OCI-LY1 (cell line): ENCODE results near the gene ARHGEF39.

Experiments
- H2AFZ ChIP-seq: fragments of 200-600 bp; sonication (generic), shearing (Covaris generic); 2 replicates; pipeline ENCODE4 v1.6.0; 2014; ENCODE audit warnings: antibody characterized with exemption, mild to moderate bottlenecking, low read length
- H3F3A ChIP-seq: fragments of 200-600 bp; sonication (generic), shearing (Covaris generic); 2 replicates; pipeline ENCODE4 v1.6.0; 2014; ENCODE audit warnings: mild to moderate bottlenecking, antibody characterized with exemption, low read length, moderate library complexity; ENCODE audit not compliant: insufficient read depth
- H3K27ac ChIP-seq: fragments of 200-600 bp; sonication (generic); 2 replicates; pipeline ENCODE4 v1.5.1; 2014; ENCODE audit warnings: low read length, mixed run types, mild to moderate bottlenecking, low read depth; ENCODE audit not compliant: poor library complexity, severe bottlenecking
- H3K27me3 ChIP-seq: fragments of 200-600 bp; sonication (generic); 2 replicates; pipeline ENCODE4 v1.6.0; 2014; ENCODE audit warnings: antibody characterized with exemption, mild to moderate bottlenecking, low read length, moderate library complexity; ENCODE audit not compliant: insufficient read depth
- H3K36me3 ChIP-seq: fragments of 200-600 bp; sonication (generic); 2 replicates; pipeline ENCODE4 v1.6.1; 2014; ENCODE audit warnings: mild to moderate bottlenecking, antibody characterized with exemption, low read length, moderate library complexity, mixed read lengths; ENCODE audit not compliant: insufficient read depth
- H3K4me1 ChIP-seq: fragments of 200-600 bp; sonication (generic); 2 replicates; pipeline ENCODE4 v1.5.1; 2014; ENCODE audit warnings: mild to moderate bottlenecking, low read length, moderate library complexity; ENCODE audit not compliant: insufficient read depth, severe bottlenecking
- H3K4me2 ChIP-seq: fragments of 200-600 bp; sonication (generic), shearing (Covaris generic); 2 replicates; pipeline ENCODE4 v1.6.1; 2014; ENCODE audit warnings: low read length
- H3K4me3 ChIP-seq: fragments of 200-600 bp; sonication (generic); 2 replicates; pipeline ENCODE4 v1.5.1; 2014; ENCODE audit warnings: low read length, low read depth, mild to moderate bottlenecking, mixed read lengths; ENCODE audit not compliant: poor library complexity, severe bottlenecking
- H3K79me2 ChIP-seq: fragments of 200-600 bp; shearing (Covaris generic); 2 replicates; pipeline ENCODE4 v1.6.1; 2016; ENCODE audit warnings: mixed run types, low read length, mixed read lengths; ENCODE audit not compliant: insufficient read depth
- H3K9ac ChIP-seq: fragments of 200-600 bp; sonication (generic), shearing (Covaris generic); 2 replicates; pipeline ENCODE4 v1.6.1; 2014; ENCODE audit warnings: mild to moderate bottlenecking, low read length, mixed read lengths
- H3K9me2 ChIP-seq: fragments of 200-600 bp; sonication (generic), shearing (Covaris generic); 2 replicates; pipeline ENCODE4 v1.6.1; 2014; ENCODE audit warnings: low read depth, mild to moderate bottlenecking, low read length, mixed read lengths
- H3K9me3 ChIP-seq: fragments of 200-600 bp; shearing (Covaris generic); 2 replicates; pipeline ENCODE4 v1.6.1; 2014; ENCODE audit warnings: low read length, mixed read lengths
- H4K20me1 ChIP-seq: fragments of 200-600 bp; sonication (generic), shearing (Covaris generic); 2 replicates; pipeline ENCODE4 v1.6.0; 2016; ENCODE audit warnings: mild to moderate bottlenecking, low read length; ENCODE audit not compliant: insufficient read depth
- EZH2 ChIP-seq: fragments of 200-600 bp; sonication (generic), shearing (Covaris generic); IDR thresholded peaks from 2 replicates; pipeline ENCODE4 v1.8.0; 2017; ENCODE audit warnings: borderline replicate concordance, mixed run types, mild to moderate bottlenecking, antibody characterized with exemption, low read length, moderate library complexity, mixed read lengths
- TF ChIP-seq, protein P1 (sequence below): fragments of 200-600 bp; sonication (generic), shearing (Covaris generic); IDR thresholded peaks from 2 replicates; pipeline ENCODE4 v1.5.1; 2017; ENCODE audit warnings: mild to moderate bottlenecking, antibody characterized with exemption, low read length, moderate library complexity, mixed read lengths

Gene ARHGEF39

DNA sequence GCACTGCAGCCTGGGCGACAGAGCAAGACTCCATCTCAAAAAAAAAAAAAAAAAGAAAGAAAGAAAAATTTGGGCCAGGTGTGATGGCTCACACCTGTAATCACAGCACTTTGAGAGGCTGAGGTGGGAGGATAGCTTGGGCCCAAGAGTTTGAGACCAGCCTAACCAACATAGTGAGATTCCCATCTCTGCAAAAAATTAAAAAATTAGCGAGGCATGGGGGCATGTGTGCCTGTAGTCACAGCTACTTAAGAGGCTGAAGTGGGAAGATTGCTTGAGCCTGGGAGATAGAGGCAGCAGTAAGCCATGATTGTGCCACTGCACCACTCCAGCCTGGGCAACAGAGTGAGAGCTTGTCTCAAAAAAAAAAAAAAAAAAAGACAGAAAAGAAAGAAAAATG is 11.4 kb downstream of the ARHGEF39 start:
- H3K79me2 ChIP-seq = no peaks in the 10 kb centered on the region; the same call in 1 of the 2 replicates
- no peaks in the 10 kb centered on the region for H4K20me1 ChIP-seq
- peaks cover under 1% of the 10 kb centered on the region for H3F3A ChIP-seq
- H3K4me1 ChIP-seq = peaks cover 50% of the 10 kb centered on the region
- no peaks in the 10 kb centered on the region for H3K27me3 ChIP-seq
- H3K36me3 ChIP-seq = no peaks in the 10 kb centered on the region
- H2AFZ ChIP-seq = no peak overlapping the region
- H3K9ac ChIP-seq = no peak overlapping the region
- no peaks in the 10 kb centered on the region for H3K9me2 ChIP-seq
- H3K4me3 ChIP-seq = no peak overlapping the region
- TF ChIP-seq, protein P1, sequence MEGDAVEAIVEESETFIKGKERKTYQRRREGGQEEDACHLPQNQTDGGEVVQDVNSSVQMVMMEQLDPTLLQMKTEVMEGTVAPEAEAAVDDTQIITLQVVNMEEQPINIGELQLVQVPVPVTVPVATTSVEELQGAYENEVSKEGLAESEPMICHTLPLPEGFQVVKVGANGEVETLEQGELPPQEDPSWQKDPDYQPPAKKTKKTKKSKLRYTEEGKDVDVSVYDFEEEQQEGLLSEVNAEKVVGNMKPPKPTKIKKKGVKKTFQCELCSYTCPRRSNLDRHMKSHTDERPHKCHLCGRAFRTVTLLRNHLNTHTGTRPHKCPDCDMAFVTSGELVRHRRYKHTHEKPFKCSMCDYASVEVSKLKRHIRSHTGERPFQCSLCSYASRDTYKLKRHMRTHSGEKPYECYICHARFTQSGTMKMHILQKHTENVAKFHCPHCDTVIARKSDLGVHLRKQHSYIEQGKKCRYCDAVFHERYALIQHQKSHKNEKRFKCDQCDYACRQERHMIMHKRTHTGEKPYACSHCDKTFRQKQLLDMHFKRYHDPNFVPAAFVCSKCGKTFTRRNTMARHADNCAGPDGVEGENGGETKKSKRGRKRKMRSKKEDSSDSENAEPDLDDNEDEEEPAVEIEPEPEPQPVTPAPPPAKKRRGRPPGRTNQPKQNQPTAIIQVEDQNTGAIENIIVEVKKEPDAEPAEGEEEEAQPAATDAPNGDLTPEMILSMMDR = no peak
- TF ChIP-seq EZH2 = no peak
- no peaks in the 10 kb centered on the region for H3K9me3 ChIP-seq
- no peak overlapping the region for H3K27ac ChIP-seq
- no peak overlapping the region for H3K4me2 ChIP-seq

DNA sequence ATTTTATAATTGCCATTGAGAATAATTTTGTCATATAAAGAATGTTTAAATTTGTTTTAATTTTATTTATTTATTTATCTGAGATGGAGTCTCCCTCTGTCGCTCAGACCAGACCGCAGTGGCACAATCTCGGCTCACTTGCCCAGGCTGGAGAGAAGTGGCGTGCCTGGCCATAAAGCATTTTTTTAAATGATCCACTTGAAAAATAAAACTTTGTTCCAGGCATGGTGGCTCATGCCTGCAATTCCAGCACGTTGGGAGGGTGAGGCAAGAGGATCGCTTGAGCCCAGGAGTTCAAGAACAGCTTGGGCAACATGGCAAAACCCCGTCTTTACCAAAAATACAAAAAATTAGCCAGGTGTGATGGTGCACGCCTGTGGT is 12.2 kb downstream of the ARHGEF39 start:
- Histone ChIP-seq H3K9me3 (no peaks in the 10 kb centered on the region), H4K20me1 (no peaks in the 10 kb centered on the region), H3F3A (peaks cover 9% of the 10 kb centered on the region), H3K9me2 (no peaks in the 10 kb centered on the region), H3K4me1 (peaks cover 55% of the 10 kb centered on the region), H3K27ac (no peak overlapping the region), H3K36me3 (no peaks in the 10 kb centered on the region), H2AFZ (no peak overlapping the region), H3K4me3 (no peak overlapping the region), H3K9ac (no peak overlapping the region), H3K4me2 (no peak overlapping the region), H3K79me2 (no peaks in the 10 kb centered on the region; the same call in 1 of the 2 replicates), H3K27me3 (no peaks in the 10 kb centered on the region)
- TF ChIP-seq, protein P1 = no peak
- TF ChIP-seq EZH2 = no peak

DNA sequence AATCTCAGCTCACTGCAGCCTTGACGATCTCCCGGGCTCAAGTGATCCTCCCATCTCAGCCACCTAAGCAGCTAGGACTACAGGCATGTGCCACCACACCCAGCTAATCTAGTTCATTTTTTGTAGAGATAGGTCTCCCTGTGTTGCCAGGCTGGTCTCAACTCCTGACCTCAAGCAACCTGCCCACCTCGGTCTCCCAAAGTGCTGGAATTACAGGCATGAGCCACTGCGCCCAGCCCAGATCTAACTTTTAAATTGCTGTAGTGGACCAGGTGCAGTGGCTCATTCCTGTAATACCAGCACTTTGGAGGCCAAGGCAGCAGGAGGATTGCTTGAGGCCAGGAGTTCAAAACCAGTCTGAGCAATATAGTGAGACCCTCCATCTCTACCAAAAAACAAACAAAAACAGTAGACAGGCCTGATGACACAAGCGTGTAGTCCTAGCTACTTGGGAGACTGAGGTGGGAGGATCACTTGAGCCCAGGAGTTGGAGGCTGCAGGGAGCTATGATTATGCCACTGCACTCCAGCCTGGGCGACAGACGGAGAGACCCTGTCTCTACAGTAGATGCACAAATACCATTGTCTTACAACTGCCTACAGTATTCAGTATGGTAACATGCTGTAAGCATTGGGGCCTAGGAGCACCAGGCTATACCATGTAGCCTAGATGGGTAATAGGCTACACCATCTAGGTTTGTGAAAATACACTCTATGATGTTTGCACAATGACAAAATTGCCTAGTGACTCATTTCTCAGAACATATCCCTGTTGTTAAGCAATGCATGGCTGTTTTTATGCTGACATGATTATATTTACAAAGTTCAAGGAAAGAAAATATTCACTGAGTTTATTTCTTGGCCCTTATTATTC is 12.8 kb downstream of the ARHGEF39 start:
- H3K27ac ChIP-seq = peak overlapping the region; percentile 92
- H4K20me1 ChIP-seq = no peaks in the 10 kb centered on the region
- peak overlapping the region; percentile 96; the same call in 1 of the 2 replicates for H3K9ac ChIP-seq
- H3K4me1 ChIP-seq = peaks cover 55% of the 10 kb centered on the region
- no peaks in the 10 kb centered on the region for H3K9me2 ChIP-seq
- H3K36me3 ChIP-seq = no peaks in the 10 kb centered on the region
- no peaks in the 10 kb centered on the region; the same call in 1 of the 2 replicates for H3K79me2 ChIP-seq
- no peaks in the 10 kb centered on the region for H3K27me3 ChIP-seq
- H2AFZ ChIP-seq = no peak overlapping the region
- TF ChIP-seq, protein P1 = no peak
- TF ChIP-seq EZH2 = no peak
- H3K9me3 ChIP-seq = no peaks in the 10 kb centered on the region
- no peak overlapping the region for H3K4me2 ChIP-seq
- H3K4me3 ChIP-seq = no peak overlapping the region
- peaks cover 15% of the 10 kb centered on the region for H3F3A ChIP-seq
